KMS-11 (cell line): ENCODE results near the gene MYH11.

Experiments used
- H2AFZ ChIP-seq: fragments of 200-600 bp; sonication (generic); 2 replicates; pipeline ENCODE4 v1.6.1; 2016; ENCODE audit warnings: antibody characterized with exemption, mixed run types, low read depth
- H3K27ac ChIP-seq: fragments of 200-600 bp; sonication (generic); 2 replicates; pipeline ENCODE4 v1.6.1; 2016; ENCODE audit warnings: mild to moderate bottlenecking, mixed run types
- H3K27me3 ChIP-seq: fragments of 200-600 bp; sonication (generic); 2 replicates; pipeline ENCODE4 v1.6.1; 2017; ENCODE audit warnings: mild to moderate bottlenecking, low read depth, mixed run types, moderate library complexity; ENCODE audit not compliant: insufficient read depth
- H3K36me3 ChIP-seq: fragments of 200-600 bp; sonication (generic); 2 replicates; pipeline ENCODE4 v1.6.1; 2017; ENCODE audit warnings: mild to moderate bottlenecking, mixed run types; ENCODE audit not compliant: insufficient read depth
- H3K4me1 ChIP-seq: fragments of 200-600 bp; sonication (generic); 2 replicates; pipeline ENCODE4 v1.6.1; 2016; ENCODE audit warnings: mild to moderate bottlenecking, low read depth, mixed run types; ENCODE audit not compliant: poor library complexity, severe bottlenecking
- H3K4me2 ChIP-seq: fragments of 200-600 bp; sonication (generic); 2 replicates; pipeline ENCODE4 v1.7.0; 2016; ENCODE audit warnings: mild to moderate bottlenecking, mixed run types
- H3K4me3 ChIP-seq: fragments of 200-600 bp; sonication (generic); IDR thresholded peaks from 2 replicates; pipeline ENCODE4 v1.6.1; 2017; ENCODE audit warnings: low read depth, low read length, mixed read lengths; ENCODE audit not compliant: insufficient read depth
- H3K79me2 ChIP-seq: fragments of 200-600 bp; sonication (generic); 2 replicates; pipeline ENCODE4 v1.6.1; 2016; ENCODE audit warnings: low read depth, mixed run types; ENCODE audit not compliant: insufficient read depth
- H3K9ac ChIP-seq: fragments of 200-600 bp; sonication (generic); 2 replicates; pipeline ENCODE4 v1.6.1; 2016; ENCODE audit warnings: mild to moderate bottlenecking, mixed run types
- H4K20me1 ChIP-seq: fragments of 200-600 bp; sonication (generic); 2 replicates; pipeline ENCODE4 v1.6.1; 2016; ENCODE audit warnings: mild to moderate bottlenecking, mixed run types; ENCODE audit not compliant: insufficient read depth
- CTCF ChIP-seq: fragments of 200-600 bp; sonication (generic); conservative IDR thresholded peaks from 2 replicates; pipeline ENCODE4 v1.6.1; 2017; ENCODE audit warnings: low read depth, mild to moderate bottlenecking, antibody characterized with exemption, low read length, moderate library complexity, mixed read lengths

The MYH11 gene

DNA sequence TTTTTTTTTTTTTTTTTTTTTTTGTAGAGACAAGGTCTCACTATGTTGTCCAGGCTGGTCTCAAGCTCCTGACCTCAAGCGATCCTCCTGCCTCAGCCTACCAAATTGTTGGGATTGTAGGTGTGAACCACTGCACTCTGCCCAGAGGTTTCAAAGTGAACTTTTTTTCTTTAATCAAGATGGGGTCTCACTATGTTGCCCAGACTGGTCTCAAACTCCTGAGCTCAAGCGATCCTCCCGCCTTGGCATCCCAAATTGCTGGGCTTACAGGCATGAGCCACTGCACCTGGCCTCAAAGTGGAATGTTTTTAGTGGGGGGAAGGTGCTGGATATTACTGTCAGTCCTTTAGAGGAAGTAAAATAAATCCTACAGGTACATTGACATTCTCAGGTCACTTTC, 43.5 kb upstream of the MYH11 start:
- no peaks in the 10 kb centered on the region for H3K36me3 ChIP-seq
- H3K4me1 ChIP-seq, result peaks cover 52% of the 10 kb centered on the region
- H2AFZ ChIP-seq, result no peak overlapping the region
- no peak overlapping the region for H3K4me3 ChIP-seq
- H3K4me2 ChIP-seq, result no peak overlapping the region
- no peak overlapping the region for H3K9ac ChIP-seq
- no peak overlapping the region for H3K27ac ChIP-seq
- no peaks in the 10 kb centered on the region for H3K27me3 ChIP-seq
- no peaks in the 10 kb centered on the region for H4K20me1 ChIP-seq
- no peak for TF ChIP-seq CTCF
- no peaks in the 10 kb centered on the region for H3K79me2 ChIP-seq

DNA sequence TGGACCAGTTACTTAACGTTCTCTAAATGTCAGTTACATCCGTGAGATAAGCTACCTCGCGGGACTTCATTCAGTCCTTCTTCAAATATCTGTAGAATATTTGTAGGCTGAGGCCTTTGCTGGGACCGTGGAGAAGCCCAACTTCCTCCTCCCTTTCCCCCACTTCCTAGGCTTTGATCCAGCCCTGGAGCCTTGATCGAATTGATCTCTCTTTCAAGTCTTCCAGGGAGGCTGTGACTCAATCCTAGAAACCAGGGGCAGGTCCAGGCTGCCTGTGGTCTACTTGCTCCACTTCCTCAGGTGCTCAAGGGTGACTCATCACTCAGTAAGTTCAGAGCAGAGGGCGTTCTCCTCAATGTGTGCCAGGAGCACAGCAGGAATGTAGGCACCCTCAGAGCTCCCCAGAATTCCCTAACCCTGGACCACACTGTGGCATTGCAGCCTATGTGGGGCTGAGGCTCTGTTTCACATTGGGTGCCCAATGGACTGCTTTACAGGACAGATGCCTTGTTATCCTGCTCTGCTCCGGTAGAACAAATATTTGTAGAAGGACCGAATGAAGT, 42.8 kb upstream of the MYH11 start:
- peak overlapping the region; percentile 52 for H3K4me2 ChIP-seq
- peaks cover 52% of the 10 kb centered on the region for H3K4me1 ChIP-seq
- no peak overlapping the region for H3K9ac ChIP-seq
- H2AFZ ChIP-seq, result peak overlapping the region; percentile 37; the same call in 1 of the 2 replicates
- peak overlapping the region; percentile 35; the same call in 1 of the 2 replicates for H3K27ac ChIP-seq
- no peaks in the 10 kb centered on the region for H3K27me3 ChIP-seq
- H3K36me3 ChIP-seq, result no peaks in the 10 kb centered on the region
- no peaks in the 10 kb centered on the region for H3K79me2 ChIP-seq
- H3K4me3 ChIP-seq, result no peak overlapping the region
- no peaks in the 10 kb centered on the region for H4K20me1 ChIP-seq
- no peak for TF ChIP-seq CTCF

DNA sequence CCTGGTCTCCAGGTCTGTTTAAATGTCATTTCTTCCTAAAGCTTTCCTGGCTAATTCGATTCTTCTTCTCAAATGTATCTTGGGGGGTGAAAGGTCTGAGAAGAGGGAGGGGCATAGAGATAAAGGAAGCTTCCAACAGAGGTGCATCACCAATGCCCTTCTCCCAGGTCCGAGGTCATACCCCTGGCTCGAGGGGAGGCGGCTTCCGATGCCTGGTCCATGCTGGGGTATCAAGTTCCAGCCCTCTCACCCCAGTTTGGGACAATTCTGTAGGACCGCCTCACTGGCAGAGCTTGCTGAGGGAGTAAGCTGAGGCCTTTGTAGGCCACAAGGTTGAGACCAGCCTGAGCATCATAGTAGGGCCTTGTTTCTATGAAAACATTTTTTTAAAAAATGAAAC, 41.8 kb upstream of the MYH11 start:
- H3K4me3 ChIP-seq, result no peak overlapping the region
- TF ChIP-seq CTCF, result no peak
- H4K20me1 ChIP-seq, result no peaks in the 10 kb centered on the region
- H3K36me3 ChIP-seq, result no peaks in the 10 kb centered on the region
- no peak overlapping the region for H3K9ac ChIP-seq
- peak overlapping the region; percentile 76 for H3K4me2 ChIP-seq
- no peaks in the 10 kb centered on the region for H3K79me2 ChIP-seq
- H3K27me3 ChIP-seq, result no peaks in the 10 kb centered on the region
- H3K27ac ChIP-seq, result peak overlapping the region; percentile 89; the same call in 1 of the 2 replicates
- H2AFZ ChIP-seq, result no peak overlapping the region
- peaks cover 62% of the 10 kb centered on the region for H3K4me1 ChIP-seq

DNA sequence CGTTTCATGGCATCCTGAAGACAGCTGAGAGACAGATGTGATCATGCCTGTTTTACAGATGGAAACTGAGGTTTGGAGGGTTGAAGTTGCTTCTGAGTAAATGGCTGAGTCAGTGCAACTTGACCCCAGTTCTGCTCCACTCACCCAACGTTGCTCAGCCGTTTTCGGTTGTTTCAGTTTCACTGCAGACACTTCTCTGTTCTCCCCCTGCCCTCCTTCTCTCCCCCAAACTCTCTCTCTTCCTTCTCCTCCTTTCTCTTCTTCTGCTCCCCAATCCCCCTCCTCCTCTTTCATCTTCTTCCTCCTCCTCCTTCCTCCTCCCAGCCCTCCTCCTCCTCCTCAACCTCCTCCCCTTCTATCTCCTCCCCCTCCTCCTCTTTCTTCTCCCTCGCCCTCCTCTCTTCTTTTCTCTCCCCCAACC, 41.0 kb upstream of the MYH11 start:
- no peak overlapping the region for H3K4me3 ChIP-seq
- H3K27ac ChIP-seq, result peak overlapping the region; percentile 89
- H2AFZ ChIP-seq, result peak overlapping the region; percentile 53
- no peaks in the 10 kb centered on the region for H3K36me3 ChIP-seq
- H3K79me2 ChIP-seq, result no peaks in the 10 kb centered on the region
- H3K9ac ChIP-seq, result peak overlapping the region; percentile 56; the same call in 1 of the 2 replicates
- no peaks in the 10 kb centered on the region for H3K27me3 ChIP-seq
- peak overlapping the region; percentile 76 for H3K4me2 ChIP-seq
- no peaks in the 10 kb centered on the region for H4K20me1 ChIP-seq
- no peak for TF ChIP-seq CTCF
- H3K4me1 ChIP-seq, result peaks cover 63% of the 10 kb centered on the region
